H9 (cell line): ENCODE data around the gene PRKCZ. TPM values are rescaled to one million over a fixed set of nuclear protein-coding genes. Genes with fewer than 3 reads are reported as not detected.
A peak's percentile ranks its signal among the peaks of the same experiment; 100 is the strongest.

Source experiments
- DNase-seq: peaks from one replicate; pipeline ENCODE4 v3.0.0-alpha.2; 2017
- H2AFZ ChIP-seq: one replicate; pipeline ENCODE4 v1.6.1; 2013; ENCODE audit warnings: mild to moderate bottlenecking, low read length, control low read depth, moderate library complexity
- H2AK5ac ChIP-seq: 2 replicates; pipeline ENCODE4 v1.6.1; 2013; ENCODE audit warnings: low read length, control low read depth, mixed read lengths; ENCODE audit not compliant: insufficient read length
- H2BK120ac ChIP-seq: one replicate; pipeline ENCODE4 v1.6.1; 2013; ENCODE audit warnings: low read depth, mild to moderate bottlenecking, low read length, control low read depth, inconsistent platforms; ENCODE audit not compliant: poor library complexity, severe bottlenecking
- H2BK12ac ChIP-seq: 2 replicates; pipeline ENCODE4 v1.6.1; 2013; ENCODE audit warnings: low read length, control low read depth, mixed read lengths, low read depth; ENCODE audit not compliant: insufficient read length
- H2BK15ac ChIP-seq: 2 replicates; pipeline ENCODE4 v1.6.1; 2013; ENCODE audit warnings: low read depth, low read length, control low read depth
- H2BK20ac ChIP-seq: one replicate; pipeline ENCODE4 v1.6.1; 2013; ENCODE audit warnings: low read depth, mild to moderate bottlenecking, low read length, control low read depth, inconsistent platforms; ENCODE audit not compliant: poor library complexity, severe bottlenecking
- H2BK5ac ChIP-seq: 2 replicates; pipeline ENCODE4 v1.6.1; 2013; ENCODE audit warnings: low read length, control low read depth, mixed read lengths; ENCODE audit not compliant: insufficient read length
- H3K14ac ChIP-seq: 2 replicates; pipeline ENCODE4 v1.6.1; 2013; ENCODE audit warnings: low read length, control low read depth; ENCODE audit not compliant: insufficient read depth
- H3K18ac ChIP-seq: 2 replicates; pipeline ENCODE4 v1.6.1; 2013; ENCODE audit warnings: low read depth, mild to moderate bottlenecking, mixed read lengths, low read length, control low read depth; ENCODE audit not compliant: insufficient read length
- H3K23ac ChIP-seq: 2 replicates; pipeline ENCODE4 v1.6.1; 2013; ENCODE audit warnings: low read length, control low read depth, mixed read lengths, low read depth; ENCODE audit not compliant: insufficient read length
- H3K23me2 ChIP-seq: 2 replicates; pipeline ENCODE4 v1.6.1; 2013; ENCODE audit warnings: low read depth, mild to moderate bottlenecking, mixed read lengths, low read length, control low read depth; ENCODE audit not compliant: insufficient read length, poor library complexity, severe bottlenecking
- H3K27ac ChIP-seq: 2 replicates; pipeline ENCODE4 v1.5.1; 2013; ENCODE audit warnings: low read length, control low read depth, mixed read lengths, low read depth; ENCODE audit not compliant: insufficient read length
- H3K27me3 ChIP-seq: 2 replicates; pipeline ENCODE4 v1.6.1; 2013; ENCODE audit warnings: low read length, control low read depth, inconsistent platforms; ENCODE audit not compliant: insufficient read depth
- H3K4ac ChIP-seq: 2 replicates; pipeline ENCODE4 v1.6.1; 2013; ENCODE audit warnings: low read depth, mild to moderate bottlenecking, control low read depth, inconsistent platforms, low read length, moderate library complexity
- H3K4me1 ChIP-seq: 2 replicates; pipeline ENCODE4 v1.6.1; 2013; ENCODE audit warnings: low read length, control low read depth, inconsistent platforms; ENCODE audit not compliant: insufficient read depth
- H3K4me2 ChIP-seq: 2 replicates; pipeline ENCODE4 v1.6.1; 2013; ENCODE audit warnings: low read length, control low read depth, mixed read lengths; ENCODE audit not compliant: insufficient read length, insufficient read depth
- H3K56ac ChIP-seq: 2 replicates; pipeline ENCODE4 v1.6.1; 2013; ENCODE audit warnings: low read depth, mild to moderate bottlenecking, mixed read lengths, low read length, control low read depth; ENCODE audit not compliant: insufficient read length
- H3K79me1 ChIP-seq: 2 replicates; pipeline ENCODE4 v1.6.1; 2013; ENCODE audit warnings: low read depth, mild to moderate bottlenecking, moderate library complexity, low read length, control low read depth, inconsistent platforms; ENCODE audit not compliant: insufficient read depth, poor library complexity, severe bottlenecking
- H3K79me2 ChIP-seq: 2 replicates; pipeline ENCODE4 v1.6.1; 2013; ENCODE audit warnings: low read length, control low read depth, inconsistent platforms; ENCODE audit not compliant: insufficient read depth
- H3K9ac ChIP-seq: 2 replicates; pipeline ENCODE4 v1.6.1; 2013; ENCODE audit warnings: low read length, control low read depth, mixed read lengths; ENCODE audit not compliant: insufficient read length; ENCODE audit errors: extremely low read depth
- H3K9me3 ChIP-seq: one replicate; pipeline ENCODE4 v1.6.1; 2013; ENCODE audit warnings: low read depth, low read length, inconsistent platforms; ENCODE audit not compliant: control insufficient read depth
- H3T11ph ChIP-seq: one replicate; pipeline ENCODE4 v1.6.1; 2013; ENCODE audit warnings: mild to moderate bottlenecking, low read length, control low read depth, inconsistent platforms
- H4K20me1 ChIP-seq: one replicate; pipeline ENCODE4 v1.6.1; 2013; ENCODE audit not compliant: control insufficient read depth, insufficient read length, insufficient read depth
- H4K5ac ChIP-seq: 2 replicates; pipeline ENCODE4 v1.6.1; 2013; ENCODE audit warnings: low read depth, mild to moderate bottlenecking, mixed read lengths, low read length, control low read depth; ENCODE audit not compliant: insufficient read length
- H4K8ac ChIP-seq: replicated peaks from 2 replicates; pipeline ENCODE4 v1.6.1; 2013; ENCODE audit warnings: low read length, control low read depth, mixed read lengths, low read depth; ENCODE audit not compliant: insufficient read length
- H4K91ac ChIP-seq: 2 replicates; pipeline ENCODE4 v1.6.1; 2013; ENCODE audit warnings: low read depth, mild to moderate bottlenecking, moderate library complexity, mixed read lengths, low read length, control low read depth; ENCODE audit not compliant: insufficient read length
- H3K27ac Mint-ChIP-seq, 3 experiments: 2 replicates in 2 of 3; 3 replicates in 1 of 3; pipeline ENCODE4 v1.8.0; 2020 to 2021; ENCODE audit warnings: mixed read lengths in 3 of 3, mild to moderate bottlenecking in 1 of 3, moderate library complexity in 1 of 3
- H3K27me3 Mint-ChIP-seq: 2 replicates; pipeline ENCODE4 v1.8.0; 2021; ENCODE audit warnings: low read depth, mild to moderate bottlenecking, moderate library complexity, mixed read lengths
- H3K36me3 Mint-ChIP-seq, 3 experiments: 2 replicates in 2 of 3; 3 replicates in 1 of 3; pipeline ENCODE4 v1.8.0; 2020 to 2021; ENCODE audit warnings: low read depth in 3 of 3, mixed read lengths in 3 of 3; ENCODE audit not compliant: insufficient read depth in 1 of 3
- H3K4me1 Mint-ChIP-seq, 2 experiments: 2 replicates each; pipeline ENCODE4 v1.8.0; 2020; ENCODE audit warnings: mixed read lengths in 2 of 2
- H3K4me3 Mint-ChIP-seq, 2 experiments: 2 replicates in 1 of 2; 3 replicates in 1 of 2; pipeline ENCODE4 v1.8.0; 2020 to 2021; ENCODE audit warnings: mild to moderate bottlenecking in 2 of 2, mixed read lengths in 2 of 2, moderate library complexity in 1 of 2
- H3K9me3 Mint-ChIP-seq, 2 experiments: 2 replicates in 1 of 2; 3 replicates in 1 of 2; pipeline ENCODE4 v1.8.0; 2020; ENCODE audit warnings: mild to moderate bottlenecking in 2 of 2, mixed read lengths in 2 of 2, moderate library complexity in 1 of 2
- CTCF ChIP-seq: fragments of 200-600 bp; sonication (generic); conservative IDR thresholded peaks from 3 replicates; pipeline ENCODE4 v1.8.0; 2021; ENCODE audit warnings: antibody characterized with exemption, mild to moderate bottlenecking
- WGBS: extraction: QIAGEN DNeasy Blood & Tissue Kit; methylation state at CpG from one replicate; pipeline ENCODE4 v1.1.7; 2013; ENCODE audit warnings: missing lambda C conversion rate, low lambda C conversion rate, mixed read lengths; ENCODE audit not compliant: insufficient read length; ENCODE audit errors: extremely low coverage; 5-methylcytosine and 5-hydroxymethylcytosine counted together
- total RNA-seq: library from RNA; stranded (reverse); gene quantifications from 2 replicates; pipeline ENCODE4 v1.2.1, GENCODE V29; 2021

Gene PRKCZ
- total RNA-seq, 1 experiment from 2014 or later = 48.4 TPM

- H2BK120ac ChIP-seq = no peak overlapping the region
- H4K20me1 ChIP-seq = no peaks in the 10 kb centered on the region
- no peak overlapping the region for H3K23ac ChIP-seq
Measured at GRCh38 chr1:2133039-2133878, 83.0 kb downstream of the PRKCZ start.

More at GRCh38 chr1:2133039-2133878, 83.0 kb downstream of the PRKCZ start:
- Histone ChIP-seq H3K14ac (no peak overlapping the region), H2BK12ac (no peak overlapping the region), H3K27ac (no peak overlapping the region), H3K79me2 (peaks cover 1% of the 10 kb centered on the region; the same call in 1 of the 2 replicates), H2BK5ac (no peak overlapping the region), H3K18ac (peak overlapping the region; percentile 8), H4K8ac (no peak overlapping the region), H3K56ac (no peak overlapping the region), H3K79me1 (no peaks in the 10 kb centered on the region), H3T11ph (no peak overlapping the region), H2AK5ac (no peak overlapping the region), H3K27me3 (no peaks in the 10 kb centered on the region), H3K23me2 (peaks cover 3% of the 10 kb centered on the region), H2BK20ac (no peak overlapping the region), H3K4ac (no peak overlapping the region), H3K4me1 (peaks cover 4% of the 10 kb centered on the region; the same call in 1 of the 2 replicates), H4K91ac (no peak overlapping the region), H4K5ac (no peak overlapping the region), H2AFZ (no peak overlapping the region), H3K4me2 (peak overlapping the region; percentile 39), H2BK15ac (no peak overlapping the region), H3K9ac (no peak overlapping the region), H3K9me3 (no peaks in the 10 kb centered on the region)
- H3K4me3 Mint-ChIP-seq = peak overlapping the region; percentile 50 to 76
- DNase-seq = peak; percentile 98
- H3K4me1 Mint-ChIP-seq = peaks cover 20 to 23% of the 10 kb centered on the region in 2 experiments
- H3K27ac Mint-ChIP-seq = peak overlapping the region; percentile 83 to 90 (median 85); a peak in 3 of 7 replicates
- H3K27me3 Mint-ChIP-seq = no peaks in the 10 kb centered on the region
- peaks cover 0 to 16% (median 4%) of the 10 kb centered on the region in 3 experiments; a peak in 4 of 7 replicates for H3K36me3 Mint-ChIP-seq
- TF ChIP-seq CTCF = no peak
- WGBS = no CpG with 5 or more reads among the region's 63 CpGs
- H3K9me3 Mint-ChIP-seq = no peaks in the 10 kb centered on the region
